Peyer's patch (tissue), 4 donors: ENCODE data around the gene FNBP1. TPM values are rescaled to one million over a fixed set of nuclear protein-coding genes. Genes with fewer than 3 reads are reported as not detected.
"Not testable (repeated sequence)": the region's sequence is repeated elsewhere in the genome, so short reads cannot be mapped to it uniquely, and the experiment has no call there.

Source experiments
- DNase-seq, 3 donors: peaks; one replicate each; pipeline ENCODE4 v3.0.0-alpha.2; 2017 to 2019
- H3K27ac ChIP-seq, 4 donors: fragments of 200-600 bp; sonication (generic); one replicate each; pipeline ENCODE4 v1.5.1; 2016 to 2019
- H3K27me3 ChIP-seq, 2 donors: fragments of 200-600 bp; sonication (generic); one replicate each; pipeline ENCODE4 v1.5.1; 2019
- H3K36me3 ChIP-seq, 3 donors: fragments of 200-600 bp; sonication (generic); one replicate each; pipeline ENCODE4 v1.5.1; 2016 to 2019
- H3K4me1 ChIP-seq, 4 donors: fragments of 200-600 bp; sonication (generic); one replicate each; pipeline ENCODE4 v1.5.1; 2016 to 2019
- H3K4me3 ChIP-seq, 4 donors: fragments of 200-600 bp; sonication (generic); 1 replicate in 3 of 4; 2 replicates in 1 of 4; pipeline ENCODE4 v1.5.1; 2016 to 2019; ENCODE audit warnings: mild to moderate bottlenecking in 1 of 4
- H3K9me3 ChIP-seq, 4 donors: fragments of 200-600 bp; sonication (generic); one replicate each; pipeline ENCODE4 v1.5.1; 2016 to 2019; ENCODE audit warnings: mild to moderate bottlenecking in 1 of 4
- POLR2A ChIP-seq, 2 donors: fragments of 450-650 bp; IDR thresholded peaks; one replicate each; pipeline ENCODE4 v1.5.1; 2017; ENCODE audit warnings: antibody characterized with exemption in 2 of 2, mild to moderate bottlenecking in 2 of 2, moderate library complexity in 2 of 2
- total RNA-seq, 4 donors: library from RNA; depleted of rRNA; stranded (reverse); fragments of >200 nt; gene quantifications; one replicate each; pipeline ENCODE4 v1.1.0, GENCODE V29; 2016
- TF ChIP-seq, protein P1 (sequence below), 6 experiments: fragments of 450-650 bp in 4 of 6; fragments of 200-600 bp in 2 of 6; sonication (generic) in 1 of 6; IDR thresholded peaks; one replicate each; pipeline ENCODE4 v1.5.1; 2017 to 2019; ENCODE audit warnings: antibody characterized with exemption in 6 of 6, mild to moderate bottlenecking in 3 of 6, moderate library complexity in 1 of 6

The FNBP1 gene
- total RNA-seq, 4 donors from 2014 or later = 9.8 to 163 (median 22.2) TPM

- H3K36me3 ChIP-seq = no peaks in the 10 kb centered on the region
- H3K4me3 ChIP-seq = no peak overlapping the region
- H3K9me3 ChIP-seq = no peaks in the 10 kb centered on the region
- peaks cover 0 to 17% (median 5%) of the 10 kb centered on the region in 4 donors for H3K4me1 ChIP-seq
- no peak for TF ChIP-seq POLR2A (IDR thresholded peaks at IDR 0.05)
- TF ChIP-seq, protein P1, sequence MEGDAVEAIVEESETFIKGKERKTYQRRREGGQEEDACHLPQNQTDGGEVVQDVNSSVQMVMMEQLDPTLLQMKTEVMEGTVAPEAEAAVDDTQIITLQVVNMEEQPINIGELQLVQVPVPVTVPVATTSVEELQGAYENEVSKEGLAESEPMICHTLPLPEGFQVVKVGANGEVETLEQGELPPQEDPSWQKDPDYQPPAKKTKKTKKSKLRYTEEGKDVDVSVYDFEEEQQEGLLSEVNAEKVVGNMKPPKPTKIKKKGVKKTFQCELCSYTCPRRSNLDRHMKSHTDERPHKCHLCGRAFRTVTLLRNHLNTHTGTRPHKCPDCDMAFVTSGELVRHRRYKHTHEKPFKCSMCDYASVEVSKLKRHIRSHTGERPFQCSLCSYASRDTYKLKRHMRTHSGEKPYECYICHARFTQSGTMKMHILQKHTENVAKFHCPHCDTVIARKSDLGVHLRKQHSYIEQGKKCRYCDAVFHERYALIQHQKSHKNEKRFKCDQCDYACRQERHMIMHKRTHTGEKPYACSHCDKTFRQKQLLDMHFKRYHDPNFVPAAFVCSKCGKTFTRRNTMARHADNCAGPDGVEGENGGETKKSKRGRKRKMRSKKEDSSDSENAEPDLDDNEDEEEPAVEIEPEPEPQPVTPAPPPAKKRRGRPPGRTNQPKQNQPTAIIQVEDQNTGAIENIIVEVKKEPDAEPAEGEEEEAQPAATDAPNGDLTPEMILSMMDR (IDR thresholded peaks at IDR 0.05) = no peak
- no peaks in the 10 kb centered on the region for H3K27me3 ChIP-seq
- H3K27ac ChIP-seq = peak overlapping the region in 2 of 4 donors; percentile 38 to 70
- DNase-seq = no peak
Observed at GRCh38 chr9:130023994-130024596, 18.9 kb downstream of the FNBP1 start.

DNA sequence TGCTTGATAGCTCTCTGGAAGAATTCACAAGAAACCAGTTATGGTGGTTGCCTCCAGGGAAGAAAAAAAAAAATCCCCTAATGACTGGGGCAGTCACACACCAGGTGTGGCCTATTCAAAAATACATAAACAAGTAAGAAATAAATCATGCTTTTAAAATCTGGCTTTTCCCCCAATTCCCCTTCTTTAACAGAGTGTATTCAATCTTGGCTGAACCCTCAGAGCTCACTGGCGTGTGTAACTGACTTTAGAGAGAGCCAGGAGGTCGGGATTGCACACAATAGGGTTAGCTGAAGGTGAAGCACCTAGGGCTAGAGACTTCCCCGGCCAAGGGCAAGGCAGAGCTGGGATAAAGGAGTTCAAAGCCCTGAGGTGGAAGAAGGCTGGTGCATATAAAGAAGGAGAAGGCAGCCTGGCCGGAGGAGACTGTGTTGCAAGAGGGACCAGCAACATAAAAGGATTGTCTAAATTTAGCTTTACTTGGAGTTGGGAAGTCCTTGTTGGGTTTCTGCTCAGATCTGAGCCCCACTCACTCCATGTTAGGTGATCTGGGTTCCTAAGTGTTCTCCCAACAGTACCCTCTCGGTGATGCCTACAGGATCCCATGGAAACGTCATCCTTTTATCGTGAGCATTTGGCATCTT, 19.7 kb downstream of the FNBP1 start:
- no peaks in the 10 kb centered on the region for H3K9me3 ChIP-seq
- DNase-seq = no peak
- no peaks in the 10 kb centered on the region for H3K36me3 ChIP-seq
- no peak overlapping the region for H3K4me3 ChIP-seq
- peak overlapping the region; percentile 8 to 70 (median 28) for H3K27ac ChIP-seq
- H3K4me1 ChIP-seq = peaks cover 0 to 12% (median 2%) of the 10 kb centered on the region in 4 donors
- no peaks in the 10 kb centered on the region for H3K27me3 ChIP-seq
- TF ChIP-seq POLR2A (IDR thresholded peaks at IDR 0.05) = no peak
- TF ChIP-seq, protein P1 (IDR thresholded peaks at IDR 0.05) = no peak

DNA sequence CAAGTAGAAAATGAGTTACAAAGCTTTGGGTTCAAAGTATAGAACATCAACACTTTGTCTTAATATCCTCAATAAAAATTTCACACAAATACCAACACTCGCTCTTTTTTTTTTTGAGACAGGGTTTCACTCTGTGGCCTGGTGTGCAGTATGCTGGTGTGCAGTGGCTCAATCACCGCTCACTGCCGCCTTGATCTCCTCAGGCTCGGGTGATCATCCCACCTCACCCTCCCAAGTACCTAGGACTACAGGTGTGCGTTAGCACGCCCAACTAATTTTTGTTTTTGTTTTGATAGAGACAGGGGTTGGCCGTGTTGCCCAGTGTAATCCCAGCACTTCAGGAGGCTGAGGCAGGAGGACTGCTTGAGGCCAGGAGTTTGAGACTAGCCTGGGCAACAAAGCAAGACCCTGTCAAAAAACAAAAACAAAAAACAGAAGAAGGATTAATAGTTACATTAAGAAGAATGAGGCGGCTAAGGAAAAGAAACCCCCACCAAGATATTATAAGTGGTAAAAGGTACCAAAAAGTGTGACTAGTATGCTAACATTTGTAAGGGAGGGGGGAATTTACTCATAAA, 20.3 kb downstream of the FNBP1 start:
- no peaks in the 10 kb centered on the region for H3K36me3 ChIP-seq
- TF ChIP-seq POLR2A (IDR thresholded peaks at IDR 0.05) = no peak
- TF ChIP-seq, protein P1 (IDR thresholded peaks at IDR 0.05) = no peak
- H3K27me3 ChIP-seq = no peaks in the 10 kb centered on the region
- H3K4me1 ChIP-seq = peaks cover 0 to 11% (median 2%) of the 10 kb centered on the region in 4 donors
- DNase-seq = peak in 1 of 3 donors; percentile 28
- no peak overlapping the region for H3K4me3 ChIP-seq
- peak overlapping the region in 2 of 4 donors; percentile 8 to 70 for H3K27ac ChIP-seq
- H3K9me3 ChIP-seq = no peaks in the 10 kb centered on the region

DNA sequence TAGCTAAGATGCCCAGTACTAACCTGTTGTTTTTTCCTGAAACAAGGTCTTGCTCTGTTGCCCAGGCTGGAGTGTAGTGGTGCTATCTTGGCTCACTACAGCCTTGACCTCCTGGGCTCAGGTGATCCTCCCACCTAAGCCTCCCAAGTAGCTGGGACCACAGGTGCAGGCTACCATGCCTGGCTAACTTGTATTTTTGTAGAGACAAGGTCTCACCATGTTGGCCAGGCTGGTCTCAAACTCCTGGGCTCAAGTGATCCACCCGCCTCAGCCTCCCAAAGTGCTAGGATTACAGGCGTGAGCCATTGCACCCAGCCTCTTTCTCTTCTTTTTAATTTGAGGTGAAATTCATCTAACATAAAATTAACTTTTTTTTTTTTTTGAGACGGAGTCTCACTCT, 21.1 kb downstream of the FNBP1 start:
- not testable (repeated sequence) for DNase-seq, H3K4me3 ChIP-seq, H3K36me3 ChIP-seq, H3K9me3 ChIP-seq, H3K27me3 ChIP-seq
- peak overlapping the region in 1 of 4 donors; percentile 70 for H3K27ac ChIP-seq
- peaks cover 0 to 11% (median 2%) of the 10 kb centered on the region in 4 donors for H3K4me1 ChIP-seq

GRCh38 chr9:130021123-130021522, 21.9 kb downstream of the FNBP1 start:
- Histone ChIP-seq H3K36me3 (no peaks in the 10 kb centered on the region), H3K4me1 (peaks cover 0 to 11% (median 2%) of the 10 kb centered on the region in 4 donors), H3K4me3 (no peak overlapping the region), H3K27me3 (no peaks in the 10 kb centered on the region), H3K9me3 (no peaks in the 10 kb centered on the region), H3K27ac (peak overlapping the region in 2 of 4 donors; percentile 12 to 14)
- DNase-seq = no peak
- TF ChIP-seq POLR2A (IDR thresholded peaks at IDR 0.05) = no peak
- TF ChIP-seq, protein P1 (IDR thresholded peaks at IDR 0.05) = no peak

DNA sequence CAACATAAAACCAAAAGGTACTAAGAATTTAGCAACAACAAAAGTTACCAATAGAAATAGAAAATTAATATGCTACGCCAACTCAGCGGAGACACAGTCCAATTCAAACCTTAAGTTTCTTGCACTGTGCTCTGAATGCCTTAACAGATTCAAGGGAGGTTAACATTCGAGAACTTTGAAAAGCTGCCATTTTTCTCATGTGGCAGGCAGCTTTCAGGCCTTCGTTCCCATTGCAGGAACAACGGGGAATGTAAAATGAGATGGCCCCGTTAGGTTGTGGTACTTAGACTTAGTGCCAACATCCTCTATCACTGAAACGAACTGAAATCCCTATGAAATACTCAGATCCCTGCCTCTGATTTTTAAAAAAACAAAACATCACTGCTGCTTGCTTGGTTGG, 22.4 kb downstream of the FNBP1 start:
- H3K27ac ChIP-seq = peak overlapping the region in 3 of 4 donors; percentile 10 to 38 (median 12)
- H3K36me3 ChIP-seq = no peaks in the 10 kb centered on the region
- H3K9me3 ChIP-seq = no peaks in the 10 kb centered on the region
- H3K4me1 ChIP-seq = peaks cover 0 to 11% (median 2%) of the 10 kb centered on the region in 4 donors
- no peaks in the 10 kb centered on the region for H3K27me3 ChIP-seq
- no peak overlapping the region for H3K4me3 ChIP-seq
- DNase-seq = no peak
- TF ChIP-seq, protein P1 (IDR thresholded peaks at IDR 0.05) = no peak
- TF ChIP-seq POLR2A (IDR thresholded peaks at IDR 0.05) = no peak
